Astrocyte of the cerebellum (primary cell): ENCODE results near the gene MRPS9.
A peak's percentile ranks its signal among the peaks of the same experiment; 100 is the strongest.

Experiments used
- DNase-seq: peaks from one replicate; pipeline ENCODE4 v3.0.0-alpha.2; 2011; ENCODE audit warnings: low read depth
- H3K4me3 ChIP-seq: 2 replicates; pipeline ENCODE4 v1.5.1; 2011; ENCODE audit warnings: mild to moderate bottlenecking, low read depth, low read length, moderate library complexity
- in situ Hi-C: cut with HindIII; loops from 2 replicates; pipeline ENCODE4 v1.10.0; 2017; ENCODE audit warnings: low sequenced_read_pairs
- TF ChIP-seq, protein P1 (sequence below): IDR thresholded peaks from 2 replicates; pipeline ENCODE4 v1.5.1; 2012; ENCODE audit warnings: low read length, low read depth, moderate library complexity, mild to moderate bottlenecking; ENCODE audit errors: missing control alignments

MRPS9 gene

DNA sequence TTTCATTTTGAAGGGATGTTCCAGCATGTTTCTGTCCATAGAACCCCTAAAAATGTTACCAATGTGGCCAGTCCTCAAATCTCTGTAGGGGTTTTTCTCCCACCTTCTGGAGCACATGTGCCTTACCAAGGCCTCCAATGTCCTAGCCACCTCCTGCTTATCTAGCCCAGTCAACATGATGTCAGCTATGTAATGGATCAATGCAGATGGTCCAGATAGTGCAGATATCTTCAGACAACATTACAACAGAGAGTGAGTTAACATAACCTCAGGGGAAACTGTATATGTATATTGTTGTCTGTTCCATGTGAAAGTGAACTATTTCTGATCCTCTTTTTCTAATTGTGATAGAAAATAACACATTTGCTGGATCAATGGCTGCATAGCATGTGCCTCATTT lies 92.7 kb downstream of the MRPS9 start:
- in situ Hi-C loops, result no loop called here
- DNase-seq, result no peak
- H3K4me3 ChIP-seq, result no peak overlapping the region
- TF ChIP-seq, protein P1, sequence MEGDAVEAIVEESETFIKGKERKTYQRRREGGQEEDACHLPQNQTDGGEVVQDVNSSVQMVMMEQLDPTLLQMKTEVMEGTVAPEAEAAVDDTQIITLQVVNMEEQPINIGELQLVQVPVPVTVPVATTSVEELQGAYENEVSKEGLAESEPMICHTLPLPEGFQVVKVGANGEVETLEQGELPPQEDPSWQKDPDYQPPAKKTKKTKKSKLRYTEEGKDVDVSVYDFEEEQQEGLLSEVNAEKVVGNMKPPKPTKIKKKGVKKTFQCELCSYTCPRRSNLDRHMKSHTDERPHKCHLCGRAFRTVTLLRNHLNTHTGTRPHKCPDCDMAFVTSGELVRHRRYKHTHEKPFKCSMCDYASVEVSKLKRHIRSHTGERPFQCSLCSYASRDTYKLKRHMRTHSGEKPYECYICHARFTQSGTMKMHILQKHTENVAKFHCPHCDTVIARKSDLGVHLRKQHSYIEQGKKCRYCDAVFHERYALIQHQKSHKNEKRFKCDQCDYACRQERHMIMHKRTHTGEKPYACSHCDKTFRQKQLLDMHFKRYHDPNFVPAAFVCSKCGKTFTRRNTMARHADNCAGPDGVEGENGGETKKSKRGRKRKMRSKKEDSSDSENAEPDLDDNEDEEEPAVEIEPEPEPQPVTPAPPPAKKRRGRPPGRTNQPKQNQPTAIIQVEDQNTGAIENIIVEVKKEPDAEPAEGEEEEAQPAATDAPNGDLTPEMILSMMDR, result no peak

DNA sequence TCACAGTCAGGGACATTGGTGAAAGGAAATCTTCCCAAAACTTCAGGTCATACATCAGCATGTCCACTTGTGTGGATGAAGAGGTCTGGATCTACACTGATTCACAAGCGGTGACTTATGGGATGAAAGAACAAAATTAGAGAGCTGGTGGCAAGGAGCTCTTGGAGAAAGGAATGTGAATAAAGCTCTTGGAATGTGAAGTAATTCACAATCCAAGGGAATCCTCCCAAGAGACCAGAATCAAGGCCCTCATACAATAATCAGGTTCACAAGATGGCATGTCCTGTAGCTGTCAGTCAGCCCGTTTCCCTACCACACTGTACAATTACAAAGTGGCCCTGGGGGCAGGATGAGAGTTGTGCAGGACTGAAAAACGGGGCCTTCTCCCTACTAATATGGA lies 96.2 kb downstream of the MRPS9 start:
- DNase-seq, result no peak
- TF ChIP-seq, protein P1, result no peak
- in situ Hi-C loops, result no loop called here
- no peak overlapping the region for H3K4me3 ChIP-seq

DNA sequence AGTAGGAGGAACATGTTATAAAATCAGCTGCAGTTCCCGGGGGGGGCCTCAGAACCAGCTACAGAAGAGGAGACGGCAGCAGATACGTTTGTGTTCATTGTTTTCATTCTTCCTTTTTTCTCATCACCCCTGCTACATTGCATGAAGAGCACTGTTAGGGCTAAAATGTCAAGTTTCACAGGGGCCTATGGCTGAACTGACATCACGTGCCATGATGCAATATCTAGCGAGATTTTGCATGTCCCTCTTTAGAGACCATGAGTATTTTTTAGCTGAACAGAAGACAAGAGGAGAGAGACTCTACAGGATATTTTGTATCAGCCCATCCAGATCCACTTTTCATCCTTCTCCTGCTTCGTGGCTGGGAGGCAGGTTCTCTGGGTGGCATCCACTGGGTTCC lies 97.6 kb downstream of the MRPS9 start:
- in situ Hi-C loops, result no loop called here
- no peak for DNase-seq
- H3K4me3 ChIP-seq, result no peak overlapping the region
- TF ChIP-seq, protein P1, result no peak

DNA sequence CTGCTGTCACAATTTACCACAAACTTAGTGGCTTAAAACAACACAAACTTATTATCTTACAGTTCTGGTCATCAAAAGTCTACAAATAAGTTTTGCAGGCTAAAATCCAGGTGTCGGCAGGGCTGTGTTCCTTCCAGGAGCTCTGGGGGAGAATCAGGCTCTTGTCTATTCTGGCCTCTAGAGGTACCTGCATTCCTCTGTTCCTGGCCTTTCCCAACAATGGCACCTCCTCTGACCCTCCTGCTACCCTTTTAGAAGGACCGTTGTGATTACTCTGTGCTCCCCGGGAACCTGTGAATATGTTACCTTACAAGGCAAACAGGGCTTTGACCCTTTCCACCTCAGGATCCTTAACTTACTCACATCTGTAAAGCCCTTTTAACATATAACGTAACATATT lies 98.5 kb downstream of the MRPS9 start:
- TF ChIP-seq, protein P1, result no peak
- H3K4me3 ChIP-seq, result no peak overlapping the region
- no peak for DNase-seq
- in situ Hi-C loops, result no loop called here

DNA sequence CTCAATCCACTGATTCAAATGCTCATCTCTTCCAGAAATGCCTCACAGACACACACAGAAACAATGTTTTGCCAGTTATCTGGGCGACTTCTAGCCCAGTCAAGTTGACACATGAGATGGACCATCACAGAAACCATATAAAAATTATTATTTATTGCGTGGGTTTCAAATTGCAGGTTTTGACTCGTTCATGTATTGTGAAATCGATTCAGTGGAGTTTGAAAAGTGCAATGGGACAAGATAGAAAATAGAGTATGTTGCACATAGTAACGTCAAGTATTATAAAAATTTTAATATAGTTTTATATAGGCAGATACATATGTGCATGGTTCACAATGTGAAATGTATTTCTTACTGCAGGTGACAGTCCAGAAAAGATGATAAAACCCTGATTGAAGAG lies 100.8 kb downstream of the MRPS9 start:
- in situ Hi-C loops, result no loop called here
- no peak overlapping the region for H3K4me3 ChIP-seq
- TF ChIP-seq, protein P1, result no peak
- DNase-seq, result no peak

DNA sequence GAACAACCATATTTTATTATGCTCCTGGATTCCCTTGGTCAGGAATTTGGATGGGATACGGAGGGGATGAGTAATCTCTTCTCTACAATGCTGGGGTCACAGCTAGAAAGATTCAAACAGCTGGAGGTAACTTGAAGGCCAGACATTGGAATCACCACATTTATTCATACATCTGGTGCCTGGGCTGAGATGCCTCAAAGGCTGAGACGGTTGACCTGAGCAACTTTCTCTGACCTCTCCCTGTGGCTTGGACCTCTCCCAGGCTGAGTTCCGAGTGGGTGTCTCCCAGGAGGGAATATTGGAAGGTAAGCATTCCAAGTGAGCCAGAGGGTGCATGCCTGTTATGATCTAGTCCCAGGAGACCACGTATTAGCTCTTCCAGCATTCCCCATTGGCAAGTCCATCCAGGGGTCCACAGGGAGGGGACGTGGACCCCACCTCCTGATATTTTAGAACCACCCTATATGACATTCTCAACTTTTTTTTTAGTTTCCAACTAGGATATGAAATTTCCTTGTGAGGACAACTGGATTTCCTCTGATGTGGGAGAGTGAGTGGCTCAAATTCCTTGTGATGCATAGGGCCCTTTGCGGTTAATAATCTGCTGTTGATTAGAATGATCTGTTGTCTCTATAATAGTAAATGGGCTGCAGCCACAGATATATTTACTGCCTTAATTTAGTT lies 101.8 kb downstream of the MRPS9 start:
- no peak overlapping the region for H3K4me3 ChIP-seq
- TF ChIP-seq, protein P1, result no peak
- peak; percentile 18 for DNase-seq
- in situ Hi-C loops, result no loop called here
